ENCODE data around the gene CDYL2. TPM values are rescaled to one million over a fixed set of nuclear protein-coding genes. Genes with fewer than 3 reads are reported as not detected.

Gene CDYL2
- total RNA-seq, 1 experiment from 2014 or later: 7.6 TPM

DNA sequence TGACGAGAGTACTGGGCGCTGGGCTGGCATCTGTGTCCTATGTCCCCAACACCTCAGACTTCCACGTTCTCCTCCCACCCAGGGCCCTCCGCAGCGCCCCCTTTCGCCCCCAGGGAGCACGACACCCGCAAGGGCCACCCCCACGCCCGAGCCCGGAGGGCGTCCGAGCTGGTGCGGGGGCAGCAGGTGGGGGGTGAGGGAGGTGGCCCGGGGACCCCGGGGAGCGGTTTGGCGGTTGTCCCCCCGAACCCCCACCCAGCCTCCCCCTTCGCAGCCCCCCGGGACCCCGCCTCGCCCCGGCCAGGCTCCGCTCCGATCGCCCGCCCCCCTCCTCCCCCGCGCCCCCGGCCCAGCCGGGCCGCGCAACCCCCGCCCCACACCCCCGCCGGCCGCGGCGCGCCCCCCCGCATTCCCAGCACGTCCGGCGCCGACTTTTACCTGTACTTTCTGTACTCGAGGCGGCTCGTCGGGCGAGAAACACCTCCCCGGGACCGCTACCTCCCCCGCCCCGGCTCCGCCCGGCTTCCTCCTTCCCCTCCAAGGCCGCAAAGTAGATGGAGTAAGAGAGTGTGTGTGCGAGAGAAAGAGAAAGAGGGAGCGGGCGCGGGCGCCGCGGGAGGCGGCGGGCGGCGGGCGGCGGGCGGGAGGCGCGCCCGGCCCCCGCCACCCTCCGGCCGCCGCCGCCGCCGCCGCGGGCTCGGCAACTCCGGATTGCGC lies 901 bp downstream of the CDYL2 start:
- intact Hi-C loops (cut with micrococcal nuclease): no loop called here
- Histone ChIP-seq H3K27ac (ENCODE audit: low read length) (no peak overlapping the region), H3K4me1 (ENCODE audit: insufficient read depth, low read length) (peaks cover 21% of the 10 kb centered on the region), H3F3A (ENCODE audit: low read length, unreplicated experiment) (no peaks in the 10 kb centered on the region), H3K79me2 (ENCODE audit: low read length) (peaks cover 42% of the 10 kb centered on the region), H3K4me3 (ENCODE audit: low read length) (peak overlapping the region; percentile 59), H4K20me1 (ENCODE audit: low read length) (no peaks in the 10 kb centered on the region), H3K27me3 (ENCODE audit: low read length) (no peaks in the 10 kb centered on the region), H3K9me3 (ENCODE audit: low read length) (no peaks in the 10 kb centered on the region), H3K36me3 (ENCODE audit: low read depth, low read length) (no peaks in the 10 kb centered on the region), H2AFZ (ENCODE audit: low read length) (no peak overlapping the region), H3K4me2 (ENCODE audit: low read length) (peak overlapping the region; percentile 69), H3K9me2 (replicated peaks; ENCODE audit: low read length) (no peaks in the 10 kb centered on the region), H3K9ac (ENCODE audit: low read length) (0 out of 2 replicates have a peak overlapping the region, but pooled peaks have one; percentile 38)
- TF ChIP-seq EZH2phosphoT487 (IDR thresholded peaks at IDR 0.05; ENCODE audit: borderline replicate concordance, low read length): no peak
- TF ChIP-seq EZH2 (IDR thresholded peaks at IDR 0.05; ENCODE audit: low read length, unreplicated experiment): no peak
- TF ChIP-seq, protein P1, sequence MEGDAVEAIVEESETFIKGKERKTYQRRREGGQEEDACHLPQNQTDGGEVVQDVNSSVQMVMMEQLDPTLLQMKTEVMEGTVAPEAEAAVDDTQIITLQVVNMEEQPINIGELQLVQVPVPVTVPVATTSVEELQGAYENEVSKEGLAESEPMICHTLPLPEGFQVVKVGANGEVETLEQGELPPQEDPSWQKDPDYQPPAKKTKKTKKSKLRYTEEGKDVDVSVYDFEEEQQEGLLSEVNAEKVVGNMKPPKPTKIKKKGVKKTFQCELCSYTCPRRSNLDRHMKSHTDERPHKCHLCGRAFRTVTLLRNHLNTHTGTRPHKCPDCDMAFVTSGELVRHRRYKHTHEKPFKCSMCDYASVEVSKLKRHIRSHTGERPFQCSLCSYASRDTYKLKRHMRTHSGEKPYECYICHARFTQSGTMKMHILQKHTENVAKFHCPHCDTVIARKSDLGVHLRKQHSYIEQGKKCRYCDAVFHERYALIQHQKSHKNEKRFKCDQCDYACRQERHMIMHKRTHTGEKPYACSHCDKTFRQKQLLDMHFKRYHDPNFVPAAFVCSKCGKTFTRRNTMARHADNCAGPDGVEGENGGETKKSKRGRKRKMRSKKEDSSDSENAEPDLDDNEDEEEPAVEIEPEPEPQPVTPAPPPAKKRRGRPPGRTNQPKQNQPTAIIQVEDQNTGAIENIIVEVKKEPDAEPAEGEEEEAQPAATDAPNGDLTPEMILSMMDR (conservative IDR thresholded peaks at IDR 0.05; ENCODE audit: low read depth, low read length): peak; percentile 52
- ChIA-PET POLR2A (ENCODE audit: unreplicated experiment) (no interaction called here), CTCF (no interaction called here)
- no TSS peak for BruUV-seq (replicated peaks)
- ATAC-seq: no peak; the same call in 1 of the 2 replicates
- DNase-seq: peak; percentile 12

DNA sequence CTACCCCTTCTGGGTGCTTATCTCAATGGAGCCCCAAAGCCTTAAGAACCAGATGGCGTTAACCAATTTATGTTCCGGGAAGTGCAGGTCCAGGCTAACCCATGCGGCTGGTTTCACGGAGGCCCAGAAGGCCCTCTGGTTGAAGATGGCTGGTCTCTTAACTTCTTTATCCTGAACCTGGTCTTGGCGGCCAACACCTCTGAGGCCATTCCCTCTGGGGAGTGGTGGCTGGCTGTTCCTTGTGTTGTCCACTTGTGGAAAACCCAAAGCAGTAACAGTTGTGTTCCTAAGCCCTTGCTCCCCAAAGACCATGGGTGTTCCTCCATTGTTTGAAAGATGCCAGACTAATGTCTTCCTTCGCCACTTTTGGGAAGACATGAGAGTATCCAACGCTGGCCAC lies 1.5 kb downstream of the CDYL2 start:
- ChIA-PET CTCF (no interaction called here), POLR2A (ENCODE audit: unreplicated experiment) (no interaction called here)
- H3K27me3 ChIP-seq (ENCODE audit: low read length): no peaks in the 10 kb centered on the region
- no peak for TF ChIP-seq EZH2 (IDR thresholded peaks at IDR 0.05; ENCODE audit: low read length, unreplicated experiment)
- TF ChIP-seq, protein P1 (conservative IDR thresholded peaks at IDR 0.05; ENCODE audit: low read depth, low read length): no peak
- DNase-seq: no peak
- H4K20me1 ChIP-seq (ENCODE audit: low read length): no peaks in the 10 kb centered on the region
- H3K4me2 ChIP-seq (ENCODE audit: low read length): peak overlapping the region; percentile 69
- H3K9me3 ChIP-seq (ENCODE audit: low read length): no peaks in the 10 kb centered on the region
- no peak overlapping the region for H3K27ac ChIP-seq (ENCODE audit: low read length)
- no peaks in the 10 kb centered on the region for H3F3A ChIP-seq (ENCODE audit: low read length, unreplicated experiment)
- BruUV-seq (replicated peaks): TSS peak; percentile 22
- no peaks in the 10 kb centered on the region for H3K36me3 ChIP-seq (ENCODE audit: low read depth, low read length)
- intact Hi-C loops (cut with micrococcal nuclease): no loop called here
- H3K4me1 ChIP-seq (ENCODE audit: insufficient read depth, low read length): peaks cover 21% of the 10 kb centered on the region
- peak overlapping the region; percentile 57 for H3K4me3 ChIP-seq (ENCODE audit: low read length)
- H3K9me2 ChIP-seq (replicated peaks; ENCODE audit: low read length): no peaks in the 10 kb centered on the region
- peaks cover 42% of the 10 kb centered on the region for H3K79me2 ChIP-seq (ENCODE audit: low read length)
- no peak overlapping the region for H3K9ac ChIP-seq (ENCODE audit: low read length)
- no peak for ATAC-seq
- no peak overlapping the region for H2AFZ ChIP-seq (ENCODE audit: low read length)

DNA sequence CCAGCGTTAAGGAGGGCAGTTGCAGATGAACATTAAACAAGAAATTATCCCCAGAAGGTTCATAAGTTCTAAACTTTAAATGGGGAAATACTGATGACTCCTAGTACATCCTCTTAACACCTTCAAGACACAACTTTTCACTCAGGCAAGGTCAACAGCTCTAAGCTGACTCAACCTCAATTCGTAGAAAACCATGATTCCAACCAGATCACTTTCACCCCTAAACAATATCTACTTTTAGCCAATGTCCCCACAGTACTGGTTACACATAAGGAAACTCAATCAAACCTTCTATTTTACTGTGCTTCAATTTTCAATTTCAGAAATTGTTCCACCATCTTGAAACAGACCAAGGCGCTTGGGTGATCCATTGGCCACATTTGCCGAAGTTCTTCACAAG lies 2.3 kb downstream of the CDYL2 start:
- H3K27me3 ChIP-seq (ENCODE audit: low read length): no peaks in the 10 kb centered on the region
- no peaks in the 10 kb centered on the region for H3K9me2 ChIP-seq (replicated peaks; ENCODE audit: low read length)
- no peaks in the 10 kb centered on the region for H4K20me1 ChIP-seq (ENCODE audit: low read length)
- intact Hi-C loops (cut with micrococcal nuclease): no loop called here
- TF ChIP-seq, protein P1 (conservative IDR thresholded peaks at IDR 0.05; ENCODE audit: low read depth, low read length): no peak
- TF ChIP-seq EZH2phosphoT487 (IDR thresholded peaks at IDR 0.05; ENCODE audit: borderline replicate concordance, low read length): no peak
- no peak for TF ChIP-seq EZH2 (IDR thresholded peaks at IDR 0.05; ENCODE audit: low read length, unreplicated experiment)
- BruUV-seq (replicated peaks): no TSS peak
- no peaks in the 10 kb centered on the region for H3K9me3 ChIP-seq (ENCODE audit: low read length)
- ChIA-PET CTCF (no interaction called here), POLR2A (ENCODE audit: unreplicated experiment) (no interaction called here)
- H3F3A ChIP-seq (ENCODE audit: low read length, unreplicated experiment): no peaks in the 10 kb centered on the region
- DNase-seq (no peak), ATAC-seq (no peak)
- H3K36me3 ChIP-seq (ENCODE audit: low read depth, low read length): no peaks in the 10 kb centered on the region
- H3K9ac ChIP-seq (ENCODE audit: low read length): no peak overlapping the region
- peaks cover 15% of the 10 kb centered on the region for H3K4me1 ChIP-seq (ENCODE audit: insufficient read depth, low read length)
- no peak overlapping the region for H2AFZ ChIP-seq (ENCODE audit: low read length)
- no peak overlapping the region for H3K4me2 ChIP-seq (ENCODE audit: low read length)
- H3K79me2 ChIP-seq (ENCODE audit: low read length): peaks cover 42% of the 10 kb centered on the region
- no peak overlapping the region for H3K27ac ChIP-seq (ENCODE audit: low read length)
- no peak overlapping the region for H3K4me3 ChIP-seq (ENCODE audit: low read length)
